Measurements from ENCODE around the gene KLHL3. TPM values are rescaled to one million over a fixed set of nuclear protein-coding genes. Genes with fewer than 3 reads are reported as not detected.

Gene KLHL3
- total and polyA plus RNA-seq, 9 of the 15 experiments (the other 6 are each of a cell fraction or from before 2014, with no cell fraction given): under 0.01 to 1.5 (median 0.22) TPM

DNA sequence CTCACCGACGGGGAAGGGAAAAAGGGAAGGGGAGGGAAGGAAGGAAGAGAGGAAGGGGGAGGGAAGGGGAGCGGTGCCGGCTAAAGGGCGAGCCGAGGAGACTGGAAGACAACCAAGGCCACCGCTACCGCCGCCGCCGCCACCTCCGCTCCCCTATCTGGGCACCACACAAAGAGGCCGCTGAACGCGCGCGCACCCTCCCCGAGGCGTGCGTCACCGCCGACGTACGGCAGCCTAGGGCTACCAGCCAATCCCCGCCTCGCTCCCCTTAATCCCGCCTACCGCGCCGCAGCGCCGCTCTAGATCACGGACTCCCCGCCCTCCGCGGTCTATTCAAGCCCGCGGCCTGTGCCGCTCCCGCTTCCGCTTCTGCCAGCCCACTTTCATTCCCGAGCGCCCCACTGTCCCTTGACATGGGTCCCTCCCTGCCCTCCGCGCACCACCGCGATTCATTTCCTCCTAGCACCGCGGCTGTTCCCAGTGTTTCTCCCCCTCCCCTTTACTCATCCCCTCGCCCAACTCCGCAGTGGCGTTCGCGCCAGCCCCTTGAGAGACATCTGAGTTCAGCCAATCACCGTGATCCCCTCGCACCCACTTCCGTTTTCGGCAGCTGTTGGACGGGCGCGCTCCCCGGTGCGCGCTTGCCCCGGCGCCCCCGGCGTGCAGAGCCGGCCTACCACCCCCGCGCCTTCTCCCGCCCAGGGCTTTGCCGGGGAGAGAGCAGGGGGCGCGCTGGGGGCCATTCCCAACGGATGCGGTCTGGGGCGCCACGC is 18.5 kb upstream of the KLHL3 start, which contains the start of gene HNRNPA0 (continued):
- TF ChIP-seq HIVEP1 (CRISPR knock-in tag; IDR thresholded peaks at IDR 0.05) (no peak), ZNF431 (CRISPR knock-in tag; IDR thresholded peaks at IDR 0.05) (no peak), ARNT (IDR thresholded peaks at IDR 0.05) (no peak; a peak in 1 of 4 replicates), E2F3 (CRISPR knock-in tag; IDR thresholded peaks at IDR 0.05) (peak; percentile 84), SMAD1 (IDR thresholded peaks at IDR 0.05; ENCODE audit: low read depth, low read length, partially characterized antibody) (peak; percentile 16), TRIM24 (IDR thresholded peaks at IDR 0.05) (peak in 1 of 2 experiments; percentile 48; a peak in 1 of 4 replicates), RBM17 (IDR thresholded peaks at IDR 0.05; ENCODE audit: borderline replicate concordance, low read depth, low read length) (no peak), RNF2 (IDR thresholded peaks at IDR 0.05) (peak; percentile 54; the same call in 1 of the 2 replicates), MXD1 (CRISPR knock-in tag; IDR thresholded peaks at IDR 0.05; ENCODE audit: borderline replicate concordance, poor library complexity, severe bottlenecking) (no peak), NCOA6 (IDR thresholded peaks at IDR 0.05) (peak; percentile 74), DLX4 (CRISPR knock-in tag; IDR thresholded peaks at IDR 0.05) (no peak), RBFOX2 (IDR thresholded peaks at IDR 0.05; ENCODE audit: low read depth, low read length) (peak; percentile 93)
- TF ChIP-seq, protein P1, sequence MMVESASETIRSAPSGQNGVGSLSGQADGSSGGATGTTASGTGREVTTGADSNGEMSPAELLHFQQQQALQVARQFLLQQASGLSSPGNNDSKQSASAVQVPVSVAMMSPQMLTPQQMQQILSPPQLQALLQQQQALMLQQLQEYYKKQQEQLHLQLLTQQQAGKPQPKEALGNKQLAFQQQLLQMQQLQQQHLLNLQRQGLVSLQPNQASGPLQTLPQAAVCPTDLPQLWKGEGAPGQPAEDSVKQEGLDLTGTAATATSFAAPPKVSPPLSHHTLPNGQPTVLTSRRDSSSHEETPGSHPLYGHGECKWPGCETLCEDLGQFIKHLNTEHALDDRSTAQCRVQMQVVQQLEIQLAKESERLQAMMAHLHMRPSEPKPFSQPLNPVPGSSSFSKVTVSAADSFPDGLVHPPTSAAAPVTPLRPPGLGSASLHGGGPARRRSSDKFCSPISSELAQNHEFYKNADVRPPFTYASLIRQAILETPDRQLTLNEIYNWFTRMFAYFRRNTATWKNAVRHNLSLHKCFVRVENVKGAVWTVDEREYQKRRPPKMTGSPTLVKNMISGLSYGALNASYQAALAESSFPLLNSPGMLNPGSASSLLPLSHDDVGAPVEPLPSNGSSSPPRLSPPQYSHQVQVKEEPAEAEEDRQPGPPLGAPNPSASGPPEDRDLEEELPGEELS (CRISPR knock-in tag; IDR thresholded peaks at IDR 0.05; ENCODE audit: borderline replicate concordance): no peak
- TF ChIP-seq, protein P2, sequence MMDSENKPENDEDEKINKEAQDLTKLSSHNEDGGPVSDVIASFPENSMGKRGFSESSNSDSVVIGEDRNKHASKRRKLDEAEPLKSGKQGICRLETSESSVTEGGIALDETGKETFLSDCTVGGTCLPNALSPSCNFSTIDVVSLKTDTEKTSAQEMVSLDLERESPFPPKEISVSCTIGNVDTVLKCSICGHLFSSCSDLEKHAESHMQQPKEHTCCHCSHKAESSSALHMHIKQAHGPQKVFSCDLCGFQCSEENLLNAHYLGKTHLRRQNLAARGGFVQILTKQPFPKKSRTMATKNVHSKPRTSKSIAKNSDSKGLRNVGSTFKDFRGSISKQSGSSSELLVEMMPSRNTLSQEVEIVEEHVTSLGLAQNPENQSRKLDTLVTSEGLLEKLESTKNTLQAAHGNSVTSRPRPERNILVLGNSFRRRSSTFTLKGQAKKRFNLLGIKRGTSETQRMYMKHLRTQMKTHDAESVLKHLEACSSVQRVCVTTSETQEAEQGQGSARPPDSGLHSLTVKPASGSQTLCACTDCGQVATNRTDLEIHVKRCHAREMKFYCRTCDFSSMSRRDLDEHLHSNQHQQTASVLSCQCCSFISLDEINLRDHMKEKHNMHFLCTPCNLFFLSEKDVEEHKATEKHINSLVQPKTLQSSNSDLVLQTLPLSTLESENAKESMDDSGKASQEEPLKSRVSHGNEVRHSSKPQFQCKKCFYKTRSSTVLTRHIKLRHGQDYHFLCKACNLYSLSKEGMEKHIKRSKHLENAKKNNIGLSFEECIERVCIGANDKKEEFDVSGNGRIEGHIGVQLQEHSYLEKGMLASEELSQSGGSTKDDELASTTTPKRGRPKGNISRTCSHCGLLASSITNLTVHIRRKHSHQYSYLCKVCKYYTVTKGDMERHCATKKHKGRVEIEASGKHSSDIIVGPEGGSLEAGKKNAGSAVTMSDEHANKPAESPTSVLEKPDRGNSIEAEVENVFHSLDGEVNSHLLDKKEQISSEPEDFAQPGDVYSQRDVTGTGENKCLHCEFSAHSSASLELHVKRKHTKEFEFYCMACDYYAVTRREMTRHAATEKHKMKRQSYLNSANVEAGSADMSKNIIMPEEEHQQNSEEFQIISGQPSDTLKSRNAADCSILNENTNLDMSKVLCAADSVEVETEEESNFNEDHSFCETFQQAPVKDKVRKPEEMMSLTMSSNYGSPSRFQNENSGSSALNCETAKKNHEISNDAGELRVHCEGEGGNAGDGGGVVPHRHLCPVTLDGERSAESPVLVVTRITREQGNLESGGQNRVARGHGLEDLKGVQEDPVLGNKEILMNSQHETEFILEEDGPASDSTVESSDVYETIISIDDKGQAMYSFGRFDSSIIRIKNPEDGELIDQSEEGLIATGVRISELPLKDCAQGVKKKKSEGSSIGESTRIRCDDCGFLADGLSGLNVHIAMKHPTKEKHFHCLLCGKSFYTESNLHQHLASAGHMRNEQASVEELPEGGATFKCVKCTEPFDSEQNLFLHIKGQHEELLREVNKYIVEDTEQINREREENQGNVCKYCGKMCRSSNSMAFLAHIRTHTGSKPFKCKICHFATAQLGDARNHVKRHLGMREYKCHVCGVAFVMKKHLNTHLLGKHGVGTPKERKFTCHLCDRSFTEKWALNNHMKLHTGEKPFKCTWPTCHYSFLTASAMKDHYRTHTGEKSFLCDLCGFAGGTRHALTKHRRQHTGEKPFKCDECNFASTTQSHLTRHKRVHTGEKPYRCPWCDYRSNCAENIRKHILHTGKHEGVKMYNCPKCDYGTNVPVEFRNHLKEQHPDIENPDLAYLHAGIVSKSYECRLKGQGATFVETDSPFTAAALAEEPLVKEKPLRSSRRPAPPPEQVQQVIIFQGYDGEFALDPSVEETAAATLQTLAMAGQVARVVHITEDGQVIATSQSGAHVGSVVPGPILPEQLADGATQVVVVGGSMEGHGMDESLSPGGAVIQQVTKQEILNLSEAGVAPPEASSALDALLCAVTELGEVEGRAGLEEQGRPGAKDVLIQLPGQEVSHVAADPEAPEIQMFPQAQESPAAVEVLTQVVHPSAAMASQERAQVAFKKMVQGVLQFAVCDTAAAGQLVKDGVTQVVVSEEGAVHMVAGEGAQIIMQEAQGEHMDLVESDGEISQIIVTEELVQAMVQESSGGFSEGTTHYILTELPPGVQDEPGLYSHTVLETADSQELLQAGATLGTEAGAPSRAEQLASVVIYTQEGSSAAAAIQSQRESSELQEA (IDR thresholded peaks at IDR 0.05; ENCODE audit: low read depth): no peak
- TF ChIP-seq, protein P3, sequence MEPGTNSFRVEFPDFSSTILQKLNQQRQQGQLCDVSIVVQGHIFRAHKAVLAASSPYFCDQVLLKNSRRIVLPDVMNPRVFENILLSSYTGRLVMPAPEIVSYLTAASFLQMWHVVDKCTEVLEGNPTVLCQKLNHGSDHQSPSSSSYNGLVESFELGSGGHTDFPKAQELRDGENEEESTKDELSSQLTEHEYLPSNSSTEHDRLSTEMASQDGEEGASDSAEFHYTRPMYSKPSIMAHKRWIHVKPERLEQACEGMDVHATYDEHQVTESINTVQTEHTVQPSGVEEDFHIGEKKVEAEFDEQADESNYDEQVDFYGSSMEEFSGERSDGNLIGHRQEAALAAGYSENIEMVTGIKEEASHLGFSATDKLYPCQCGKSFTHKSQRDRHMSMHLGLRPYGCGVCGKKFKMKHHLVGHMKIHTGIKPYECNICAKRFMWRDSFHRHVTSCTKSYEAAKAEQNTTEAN (CRISPR knock-in tag; IDR thresholded peaks at IDR 0.05): no peak
